Esophagus muscularis mucosa (tissue), 3 donors: Measurements from ENCODE around the gene ABCA9.

Experiments
- POLR2A ChIP-seq: fragments of 450-650 bp; IDR thresholded peaks from one replicate; pipeline ENCODE4 v1.6.1; 2017; ENCODE audit warnings: antibody characterized with exemption, moderate library complexity, mild to moderate bottlenecking, low read depth
- POLR2AphosphoS5 ChIP-seq, 2 donors: sonication (generic); formaldehyde crosslinking; IDR thresholded peaks; one replicate each; pipeline ENCODE4 v1.6.1; 2017; ENCODE audit warnings: antibody characterized with exemption in 2 of 2
- TF ChIP-seq, protein P1 (sequence below), 3 experiments: fragments of 200-600 bp in 2 of 3; fragments of 450-650 bp in 1 of 3; sonication (generic) in 2 of 3; IDR thresholded peaks; one replicate each; pipeline ENCODE4 v1.5.1; 2017 to 2019; ENCODE audit warnings: antibody characterized with exemption in 3 of 3, mild to moderate bottlenecking in 2 of 3, moderate library complexity in 1 of 3

DNA sequence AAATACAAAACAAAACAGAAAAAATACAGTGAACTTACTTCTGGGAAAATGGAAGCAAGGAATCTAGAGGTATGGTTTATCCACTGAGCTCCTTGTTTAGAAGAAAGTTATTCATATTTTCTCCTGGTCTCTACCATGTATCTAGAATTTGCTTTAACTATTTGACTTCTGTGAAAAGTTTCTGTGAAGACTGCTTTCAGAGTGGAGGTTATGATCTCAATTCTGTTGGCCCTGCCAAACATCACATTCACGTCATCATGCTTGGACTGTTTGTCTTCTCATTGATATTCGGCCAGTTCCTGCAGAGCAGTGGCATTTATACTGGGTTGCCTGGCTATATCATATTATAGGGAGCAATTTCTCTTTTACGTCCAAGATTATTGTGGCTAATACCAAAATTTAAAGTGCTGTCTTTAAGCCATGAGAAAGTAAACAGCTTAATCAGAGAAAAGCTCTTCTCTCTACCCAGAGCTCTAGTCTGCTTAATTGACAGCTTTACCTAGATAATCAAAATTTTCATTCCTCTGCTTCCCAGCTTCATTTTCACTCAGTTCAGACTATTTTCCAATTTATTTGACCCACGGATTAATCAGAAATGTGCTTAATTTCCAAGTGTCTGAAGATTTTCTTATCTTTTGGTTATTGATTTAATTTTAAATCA, 105.4 kb downstream of the ABCA9 start, which contains the start of gene ABCA8:
- TF ChIP-seq POLR2A (no peak), POLR2AphosphoS5 (IDR thresholded peaks at IDR 0.05) (peak in 1 of 2 donors; percentile 17)
- TF ChIP-seq, protein P1, sequence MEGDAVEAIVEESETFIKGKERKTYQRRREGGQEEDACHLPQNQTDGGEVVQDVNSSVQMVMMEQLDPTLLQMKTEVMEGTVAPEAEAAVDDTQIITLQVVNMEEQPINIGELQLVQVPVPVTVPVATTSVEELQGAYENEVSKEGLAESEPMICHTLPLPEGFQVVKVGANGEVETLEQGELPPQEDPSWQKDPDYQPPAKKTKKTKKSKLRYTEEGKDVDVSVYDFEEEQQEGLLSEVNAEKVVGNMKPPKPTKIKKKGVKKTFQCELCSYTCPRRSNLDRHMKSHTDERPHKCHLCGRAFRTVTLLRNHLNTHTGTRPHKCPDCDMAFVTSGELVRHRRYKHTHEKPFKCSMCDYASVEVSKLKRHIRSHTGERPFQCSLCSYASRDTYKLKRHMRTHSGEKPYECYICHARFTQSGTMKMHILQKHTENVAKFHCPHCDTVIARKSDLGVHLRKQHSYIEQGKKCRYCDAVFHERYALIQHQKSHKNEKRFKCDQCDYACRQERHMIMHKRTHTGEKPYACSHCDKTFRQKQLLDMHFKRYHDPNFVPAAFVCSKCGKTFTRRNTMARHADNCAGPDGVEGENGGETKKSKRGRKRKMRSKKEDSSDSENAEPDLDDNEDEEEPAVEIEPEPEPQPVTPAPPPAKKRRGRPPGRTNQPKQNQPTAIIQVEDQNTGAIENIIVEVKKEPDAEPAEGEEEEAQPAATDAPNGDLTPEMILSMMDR (IDR thresholded peaks at IDR 0.05) = no peak
